ENCODE measurements around the gene TBX20.
A peak's percentile ranks its signal among the peaks of the same experiment; 100 is the strongest.

TBX20 gene

GRCh38 chr7:35261476-35262285, 7.8 kb upstream of the TBX20 start:
- Histone ChIP-seq H3K9me3 (ENCODE audit: control insufficient read depth, insufficient read depth, low read length) (no peaks in the 10 kb centered on the region), H3K4me3 (ENCODE audit: low read length) (peak overlapping the region; percentile 12; the same call in 1 of the 2 replicates), H3K4me1 (ENCODE audit: control insufficient read depth, insufficient read depth, low read length) (peaks cover 2% of the 10 kb centered on the region; the same call in 1 of the 2 replicates), H3K27me3 (ENCODE audit: control insufficient read depth, insufficient read depth, low read length) (peaks cover 63% of the 10 kb centered on the region), H3K27ac (ENCODE audit: low read length) (no peak overlapping the region), H3K36me3 (ENCODE audit: control insufficient read depth, insufficient read depth, low read length) (no peaks in the 10 kb centered on the region)
- DNase-seq (ENCODE audit: low read depth, low spot score): no peak
- WGBS (ENCODE audit: insufficient coverage, insufficient read length): no CpG with 5 or more reads among the region's 56 CpGs

- no peak for DNase-seq (ENCODE audit: low read depth, low spot score)
- H3K27me3 ChIP-seq (ENCODE audit: control insufficient read depth, insufficient read depth, low read length): peaks cover 70% of the 10 kb centered on the region
- H3K27ac ChIP-seq (ENCODE audit: low read length): no peak overlapping the region
- no peaks in the 10 kb centered on the region for H3K9me3 ChIP-seq (ENCODE audit: control insufficient read depth, insufficient read depth, low read length)
- H3K36me3 ChIP-seq (ENCODE audit: control insufficient read depth, insufficient read depth, low read length): no peaks in the 10 kb centered on the region
- no CpG with 5 or more reads among the region's 21 CpGs for WGBS (ENCODE audit: insufficient coverage, insufficient read length)
- H3K4me1 ChIP-seq (ENCODE audit: control insufficient read depth, insufficient read depth, low read length): peaks cover 2% of the 10 kb centered on the region; the same call in 1 of the 2 replicates
- H3K4me3 ChIP-seq (ENCODE audit: low read length): peak overlapping the region; percentile 12; the same call in 1 of the 2 replicates
Measured at GRCh38 chr7:35261041-35261440, 7.1 kb upstream of the TBX20 start.

GRCh38 chr7:35260246-35260645, 6.3 kb upstream of the TBX20 start:
- Histone ChIP-seq H3K27ac (ENCODE audit: low read length) (no peak overlapping the region), H3K9me3 (ENCODE audit: control insufficient read depth, insufficient read depth, low read length) (no peaks in the 10 kb centered on the region), H3K27me3 (ENCODE audit: control insufficient read depth, insufficient read depth, low read length) (peaks cover 77% of the 10 kb centered on the region), H3K4me3 (ENCODE audit: low read length) (no peak overlapping the region), H3K4me1 (ENCODE audit: control insufficient read depth, insufficient read depth, low read length) (peaks cover 2% of the 10 kb centered on the region; the same call in 1 of the 2 replicates), H3K36me3 (ENCODE audit: control insufficient read depth, insufficient read depth, low read length) (no peaks in the 10 kb centered on the region)
- WGBS (ENCODE audit: insufficient coverage, insufficient read length): no CpG with 5 or more reads among the region's 7 CpGs
- no peak for DNase-seq (ENCODE audit: low read depth, low spot score)

GRCh38 chr7:35259523-35259908, 5.6 kb upstream of the TBX20 start:
- Histone ChIP-seq H3K27ac (ENCODE audit: low read length) (no peak overlapping the region), H3K27me3 (ENCODE audit: control insufficient read depth, insufficient read depth, low read length) (peaks cover 84% of the 10 kb centered on the region), H3K4me1 (ENCODE audit: control insufficient read depth, insufficient read depth, low read length) (peaks cover 2% of the 10 kb centered on the region; the same call in 1 of the 2 replicates), H3K36me3 (ENCODE audit: control insufficient read depth, insufficient read depth, low read length) (no peaks in the 10 kb centered on the region), H3K4me3 (ENCODE audit: low read length) (no peak overlapping the region), H3K9me3 (ENCODE audit: control insufficient read depth, insufficient read depth, low read length) (no peaks in the 10 kb centered on the region)
- DNase-seq (ENCODE audit: low read depth, low spot score): no peak
- WGBS (ENCODE audit: insufficient coverage, insufficient read length): no CpG with 5 or more reads among the region's 6 CpGs

- H3K9me3 ChIP-seq (ENCODE audit: control insufficient read depth, insufficient read depth, low read length): no peaks in the 10 kb centered on the region
- no peak for DNase-seq (ENCODE audit: low read depth, low spot score)
- peaks cover 2% of the 10 kb centered on the region; the same call in 1 of the 2 replicates for H3K4me1 ChIP-seq (ENCODE audit: control insufficient read depth, insufficient read depth, low read length)
- H3K27me3 ChIP-seq (ENCODE audit: control insufficient read depth, insufficient read depth, low read length): peaks cover 87% of the 10 kb centered on the region
- no peaks in the 10 kb centered on the region for H3K36me3 ChIP-seq (ENCODE audit: control insufficient read depth, insufficient read depth, low read length)
- WGBS (ENCODE audit: insufficient coverage, insufficient read length): no CpG with 5 or more reads among the region's 27 CpGs
- no peak overlapping the region for H3K4me3 ChIP-seq (ENCODE audit: low read length)
- no peak overlapping the region for H3K27ac ChIP-seq (ENCODE audit: low read length)
Measured at GRCh38 chr7:35258868-35259522, 5.1 kb upstream of the TBX20 start.

GRCh38 chr7:35258125-35258867, 4.4 kb upstream of the TBX20 start:
- Histone ChIP-seq H3K4me3 (ENCODE audit: low read length) (no peak overlapping the region; the same call in 1 of the 2 replicates), H3K36me3 (ENCODE audit: control insufficient read depth, insufficient read depth, low read length) (no peaks in the 10 kb centered on the region), H3K27ac (ENCODE audit: low read length) (no peak overlapping the region), H3K27me3 (ENCODE audit: control insufficient read depth, insufficient read depth, low read length) (peaks cover 87% of the 10 kb centered on the region), H3K4me1 (ENCODE audit: control insufficient read depth, insufficient read depth, low read length) (peaks cover 2% of the 10 kb centered on the region; the same call in 1 of the 2 replicates), H3K9me3 (ENCODE audit: control insufficient read depth, insufficient read depth, low read length) (no peaks in the 10 kb centered on the region)
- no CpG with 5 or more reads among the region's 50 CpGs for WGBS (ENCODE audit: insufficient coverage, insufficient read length)
- DNase-seq (ENCODE audit: low read depth, low spot score): no peak

- Histone ChIP-seq H3K27ac (ENCODE audit: low read length) (no peak overlapping the region), H3K4me1 (ENCODE audit: control insufficient read depth, insufficient read depth, low read length) (peaks cover 2% of the 10 kb centered on the region; the same call in 1 of the 2 replicates), H3K27me3 (ENCODE audit: control insufficient read depth, insufficient read depth, low read length) (peaks cover 87% of the 10 kb centered on the region), H3K9me3 (ENCODE audit: control insufficient read depth, insufficient read depth, low read length) (no peaks in the 10 kb centered on the region), H3K36me3 (ENCODE audit: control insufficient read depth, insufficient read depth, low read length) (no peaks in the 10 kb centered on the region), H3K4me3 (ENCODE audit: low read length) (peak overlapping the region; percentile 16; the same call in 1 of the 2 replicates)
- no CpG with 5 or more reads among the region's 69 CpGs for WGBS (ENCODE audit: insufficient coverage, insufficient read length)
- DNase-seq (ENCODE audit: low read depth, low spot score): no peak
Measured at GRCh38 chr7:35257251-35258124, 3.6 kb upstream of the TBX20 start.

- Histone ChIP-seq H3K4me3 (ENCODE audit: low read length) (no peak overlapping the region), H3K4me1 (ENCODE audit: control insufficient read depth, insufficient read depth, low read length) (peaks cover 2% of the 10 kb centered on the region; the same call in 1 of the 2 replicates), H3K27me3 (ENCODE audit: control insufficient read depth, insufficient read depth, low read length) (peaks cover 90% of the 10 kb centered on the region), H3K36me3 (ENCODE audit: control insufficient read depth, insufficient read depth, low read length) (no peaks in the 10 kb centered on the region), H3K27ac (ENCODE audit: low read length) (no peak overlapping the region), H3K9me3 (ENCODE audit: control insufficient read depth, insufficient read depth, low read length) (no peaks in the 10 kb centered on the region)
- no peak for DNase-seq (ENCODE audit: low read depth, low spot score)
- no CpG with 5 or more reads among the region's 29 CpGs for WGBS (ENCODE audit: insufficient coverage, insufficient read length)
Measured at GRCh38 chr7:35256256-35257175, 2.6 kb upstream of the TBX20 start.

All from iPS DF 6.9 (cell line).